Liver (tissue), 9 donors: ENCODE results near the gene RNF157. TPM values are rescaled to one million over a fixed set of nuclear protein-coding genes. Genes with fewer than 3 reads are reported as not detected.

Source experiments
- DNase-seq: peaks from one replicate; pipeline ENCODE4 v3.0.0-alpha.2; 2017; ENCODE audit warnings: low spot score
- H3K27ac ChIP-seq, 2 donors: one replicate each; pipeline ENCODE4 v1.7.0; 2013; ENCODE audit warnings: inconsistent platforms in 2 of 2, low read length in 2 of 2, control low read depth in 1 of 2, low read depth in 1 of 2, mild to moderate bottlenecking in 1 of 2
- H3K27me3 ChIP-seq, 4 donors: one replicate each; pipeline versions ENCODE4 v1.6.1 to v1.7.0; 2013; ENCODE audit warnings: low read length in 3 of 4, inconsistent platforms in 1 of 4, mild to moderate bottlenecking in 1 of 4, moderate library complexity in 1 of 4; ENCODE audit not compliant: control insufficient read depth in 4 of 4, insufficient read depth in 4 of 4
- H3K36me3 ChIP-seq, 4 donors: one replicate each; pipeline versions ENCODE4 v1.6.1 to v1.7.0; 2013; ENCODE audit warnings: low read length in 3 of 4, mild to moderate bottlenecking in 3 of 4, low read depth in 1 of 4, moderate library complexity in 1 of 4; ENCODE audit not compliant: control insufficient read depth in 4 of 4, insufficient read depth in 3 of 4
- H3K4me1 ChIP-seq, 4 donors: one replicate each; pipeline versions ENCODE4 v1.6.1 to v1.7.0; 2013; ENCODE audit warnings: low read length in 3 of 4, mild to moderate bottlenecking in 3 of 4, moderate library complexity in 1 of 4; ENCODE audit not compliant: control insufficient read depth in 4 of 4, insufficient read depth in 4 of 4
- H3K4me3 ChIP-seq, 3 donors: one replicate each; pipeline versions ENCODE4 v1.6.1 to v1.7.0; 2013; ENCODE audit warnings: low read length in 3 of 3, control low read depth in 1 of 3, low read depth in 1 of 3, mild to moderate bottlenecking in 1 of 3
- H3K9ac ChIP-seq, 2 donors: one replicate each; pipeline ENCODE4 v1.7.0; 2013; ENCODE audit warnings: low read length in 2 of 2, mild to moderate bottlenecking in 2 of 2, moderate library complexity in 2 of 2, control low read depth in 1 of 2, low read depth in 1 of 2
- H3K9me3 ChIP-seq, 4 donors: one replicate each; pipeline versions ENCODE4 v1.6.1 to v1.7.0; 2013; ENCODE audit warnings: low read length in 3 of 4; ENCODE audit not compliant: control insufficient read depth in 4 of 4
- EGR1 ChIP-seq, 2 donors: IDR thresholded peaks; 2 replicates each; pipeline ENCODE4 v1.6.1; 2016 to 2018; ENCODE audit warnings: antibody characterized with exemption in 2 of 2, low read depth in 2 of 2
- FOXA1 ChIP-seq: IDR thresholded peaks from 2 replicates; pipeline ENCODE4 v1.6.1; 2016; ENCODE audit warnings: antibody characterized with exemption
- FOXA2 ChIP-seq: IDR thresholded peaks from 2 replicates; pipeline ENCODE4 v1.6.1; 2016; ENCODE audit warnings: antibody characterized with exemption
- GABPA ChIP-seq, 2 donors: IDR thresholded peaks in 1 of 2; conservative IDR thresholded peaks in 1 of 2; 2 replicates each; pipeline ENCODE4 v1.6.1; 2016; ENCODE audit warnings: antibody characterized with exemption in 2 of 2, mild to moderate bottlenecking in 1 of 2, moderate library complexity in 1 of 2
- HNF4A ChIP-seq, 2 donors: conservative IDR thresholded peaks; 2 replicates each; pipeline ENCODE4 v1.6.1; 2016; ENCODE audit warnings: antibody characterized with exemption in 2 of 2, mild to moderate bottlenecking in 2 of 2
- HNF4G ChIP-seq: IDR thresholded peaks from 2 replicates; pipeline ENCODE4 v1.6.1; 2016; ENCODE audit warnings: antibody characterized with exemption
- JUND ChIP-seq, 2 donors: IDR thresholded peaks; 2 replicates each; pipeline ENCODE4 v1.6.1; 2016; ENCODE audit warnings: antibody characterized with exemption in 2 of 2
- NR2F2 ChIP-seq: IDR thresholded peaks from 2 replicates; pipeline ENCODE4 v1.6.1; 2016; ENCODE audit warnings: antibody characterized with exemption
- RAD21 ChIP-seq, 2 donors: IDR thresholded peaks; 2 replicates each; pipeline ENCODE4 v1.6.1; 2016; ENCODE audit warnings: antibody characterized with exemption in 2 of 2, mild to moderate bottlenecking in 2 of 2
- RXRA ChIP-seq, 2 donors: IDR thresholded peaks; 2 replicates each; pipeline ENCODE4 v1.6.1; 2017 to 2018; ENCODE audit warnings: antibody characterized with exemption in 2 of 2, mild to moderate bottlenecking in 1 of 2
- SP1 ChIP-seq: IDR thresholded peaks from 2 replicates; pipeline ENCODE4 v1.6.1; 2018; ENCODE audit warnings: antibody characterized with exemption, mild to moderate bottlenecking
- TAF1 ChIP-seq: conservative IDR thresholded peaks from 2 replicates; pipeline ENCODE4 v1.6.1; 2016; ENCODE audit warnings: antibody characterized with exemption, mild to moderate bottlenecking
- YY1 ChIP-seq: IDR thresholded peaks from 2 replicates; pipeline ENCODE4 v1.6.1; 2016; ENCODE audit warnings: antibody characterized with exemption, mild to moderate bottlenecking
- WGBS: extraction: QIAGEN DNeasy Blood & Tissue Kit; methylation state at CpG from one replicate; pipeline ENCODE4 v1.1.7; 2013; 5-methylcytosine and 5-hydroxymethylcytosine counted together
- polyA plus RNA-seq, 2 donors: library from polyadenylated mRNA; stranded (reverse) in 1 of 2; unstranded in 1 of 2; fragments of 200-250 nt in 1 of 2; fragments of >200 nt in 1 of 2; fragmentation: Nextera tagmentation in 1 of 2; extraction: Ambion mirVana in 1 of 2; gene quantifications; one replicate each; pipeline versions ENCODE4 v1.2.1 to v1.2.3, GENCODE V29; 2013 to 2015
- total RNA-seq, 2 donors: library from RNA; depleted of rRNA; stranded (reverse); fragments of >200 nt; gene quantifications; one replicate each; pipeline ENCODE4 v1.2.3, GENCODE V29; 2014
- TF ChIP-seq, protein P1 (sequence below): IDR thresholded peaks from 2 replicates; pipeline ENCODE4 v1.6.1; 2016; ENCODE audit warnings: antibody characterized with exemption
- TF ChIP-seq, protein P2 (sequence below): IDR thresholded peaks from 2 replicates; pipeline ENCODE4 v1.6.1; 2016; ENCODE audit warnings: antibody characterized with exemption, mild to moderate bottlenecking
- TF ChIP-seq, protein P3 (sequence below): IDR thresholded peaks from 2 replicates; pipeline ENCODE4 v1.6.1; 2016; ENCODE audit warnings: antibody characterized with exemption
- TF ChIP-seq, protein P4 (sequence below): IDR thresholded peaks from 2 replicates; pipeline ENCODE4 v1.6.1; 2016; ENCODE audit warnings: antibody characterized with exemption
- TF ChIP-seq, protein P5 (sequence below): fragments of 150-350 bp; IDR thresholded peaks from 2 replicates; pipeline ENCODE4 v1.5.1; 2017; ENCODE audit warnings: improper control_type of control experiment, low read depth, low read length; ENCODE audit not compliant: missing input control
- donor health status: healthy.
- donor health status: healthy.
- donor health status: healthy.
- donor health status: healthy.
- donor health status: healthy.

RNF157 gene
- total and polyA plus RNA-seq, 4 donors, result 0.42 to 2.9 (median 0.66) TPM

DNA sequence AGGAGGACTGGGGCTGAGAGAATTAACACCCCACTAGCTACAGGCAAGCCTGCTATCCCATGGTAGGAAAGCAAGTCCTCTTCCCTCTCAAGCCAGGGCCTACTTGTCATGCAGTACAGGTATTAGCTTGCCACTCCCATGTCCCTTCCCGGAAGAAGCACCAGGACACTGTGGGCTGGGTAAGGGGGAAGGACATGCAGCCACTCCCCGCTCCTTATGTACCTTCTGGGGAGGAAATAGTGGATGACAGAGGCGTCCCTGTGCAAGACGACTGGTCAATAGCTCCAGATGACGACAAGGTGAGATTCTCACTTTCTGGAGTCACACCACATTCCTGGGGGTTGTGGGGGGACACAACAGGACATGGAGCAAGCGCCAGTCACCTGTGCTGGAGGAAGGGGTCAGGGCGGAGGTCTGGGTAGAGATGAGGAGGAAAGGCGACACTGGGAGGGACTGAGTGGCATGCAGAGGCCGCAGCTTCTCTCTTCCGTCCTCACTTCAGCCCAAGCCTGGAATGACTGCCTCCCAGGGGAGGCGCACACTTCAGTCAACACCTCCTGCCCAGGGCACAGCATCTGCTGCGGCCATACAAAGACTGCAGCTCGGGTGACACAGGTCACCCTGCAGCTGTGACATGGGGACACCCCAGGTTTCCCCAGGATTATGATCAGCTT, 84.2 kb downstream of the RNF157 start:
- no peak overlapping the region for H3K4me3 ChIP-seq
- WGBS, result 86% methylated on average over 13 of the region's 13 CpGs
- peak; percentile 29 for DNase-seq
- no peaks in the 10 kb centered on the region for H3K36me3 ChIP-seq
- peaks cover 0 to 2% (median under 1%) of the 10 kb centered on the region in 4 donors for H3K4me1 ChIP-seq
- no peak overlapping the region for H3K27ac ChIP-seq
- no peaks in the 10 kb centered on the region for H3K9me3 ChIP-seq
- peak; percentile 35 for TF ChIP-seq NR2F2
- TF ChIP-seq, protein P1, sequence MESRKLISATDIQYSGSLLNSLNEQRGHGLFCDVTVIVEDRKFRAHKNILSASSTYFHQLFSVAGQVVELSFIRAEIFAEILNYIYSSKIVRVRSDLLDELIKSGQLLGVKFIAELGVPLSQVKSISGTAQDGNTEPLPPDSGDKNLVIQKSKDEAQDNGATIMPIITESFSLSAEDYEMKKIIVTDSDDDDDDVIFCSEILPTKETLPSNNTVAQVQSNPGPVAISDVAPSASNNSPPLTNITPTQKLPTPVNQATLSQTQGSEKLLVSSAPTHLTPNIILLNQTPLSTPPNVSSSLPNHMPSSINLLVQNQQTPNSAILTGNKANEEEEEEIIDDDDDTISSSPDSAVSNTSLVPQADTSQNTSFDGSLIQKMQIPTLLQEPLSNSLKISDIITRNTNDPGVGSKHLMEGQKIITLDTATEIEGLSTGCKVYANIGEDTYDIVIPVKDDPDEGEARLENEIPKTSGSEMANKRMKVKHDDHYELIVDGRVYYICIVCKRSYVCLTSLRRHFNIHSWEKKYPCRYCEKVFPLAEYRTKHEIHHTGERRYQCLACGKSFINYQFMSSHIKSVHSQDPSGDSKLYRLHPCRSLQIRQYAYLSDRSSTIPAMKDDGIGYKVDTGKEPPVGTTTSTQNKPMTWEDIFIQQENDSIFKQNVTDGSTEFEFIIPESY, result no peak
- no peaks in the 10 kb centered on the region for H3K27me3 ChIP-seq
- H3K9ac ChIP-seq, result no peak overlapping the region

DNA sequence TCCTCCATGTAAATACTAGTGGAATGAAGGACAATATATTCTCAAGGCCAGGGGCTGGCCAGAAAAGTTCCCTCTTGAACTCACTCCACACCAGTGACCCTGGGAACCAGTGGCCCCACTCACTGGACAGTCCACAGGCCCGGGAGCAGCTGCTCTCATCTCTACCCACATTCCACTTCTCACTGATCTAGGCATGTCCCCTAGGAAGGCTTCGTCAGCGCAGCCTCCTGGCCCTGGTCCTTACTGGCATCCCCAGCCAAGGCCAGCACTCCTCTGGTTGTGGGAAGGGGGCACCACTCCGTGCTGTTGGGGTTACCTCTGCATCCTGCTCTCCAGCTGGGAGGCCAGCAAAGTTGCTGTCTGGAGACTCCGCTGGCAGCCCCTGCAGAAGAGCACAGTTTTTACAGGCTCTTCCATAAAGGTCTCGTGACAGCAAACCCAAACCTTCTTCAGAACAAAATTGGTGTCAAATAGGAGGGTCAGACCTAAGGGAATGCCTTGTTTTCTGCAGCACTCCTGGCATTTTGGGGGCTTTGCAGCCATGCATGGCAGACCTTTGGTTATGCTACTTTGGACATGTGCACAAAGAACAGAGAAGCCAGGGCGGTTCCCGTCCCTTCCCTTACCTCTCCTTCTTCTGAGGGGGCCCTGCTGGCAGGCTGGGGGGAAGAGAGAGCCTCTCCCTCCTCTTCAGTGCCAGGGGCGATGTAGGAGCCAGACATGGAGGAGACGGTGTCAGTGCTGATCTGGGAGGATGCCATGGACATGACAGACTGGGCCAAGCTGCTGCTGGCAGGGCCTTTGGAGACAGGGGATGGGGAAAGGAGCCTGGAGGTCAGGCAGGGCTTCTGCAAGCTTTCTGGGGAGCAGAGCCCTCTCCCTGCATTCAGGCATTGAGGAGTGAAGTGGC, 85.1 kb downstream of the RNF157 start:
- WGBS, result 93% methylated on average over 10 of the region's 10 CpGs
- H3K9me3 ChIP-seq, result no peaks in the 10 kb centered on the region
- no peak overlapping the region for H3K9ac ChIP-seq
- peak; percentile 23 for DNase-seq
- no peak overlapping the region for H3K4me3 ChIP-seq
- H3K4me1 ChIP-seq, result peaks cover 0 to 11% (median 9%) of the 10 kb centered on the region in 4 donors
- TF ChIP-seq, protein P2, sequence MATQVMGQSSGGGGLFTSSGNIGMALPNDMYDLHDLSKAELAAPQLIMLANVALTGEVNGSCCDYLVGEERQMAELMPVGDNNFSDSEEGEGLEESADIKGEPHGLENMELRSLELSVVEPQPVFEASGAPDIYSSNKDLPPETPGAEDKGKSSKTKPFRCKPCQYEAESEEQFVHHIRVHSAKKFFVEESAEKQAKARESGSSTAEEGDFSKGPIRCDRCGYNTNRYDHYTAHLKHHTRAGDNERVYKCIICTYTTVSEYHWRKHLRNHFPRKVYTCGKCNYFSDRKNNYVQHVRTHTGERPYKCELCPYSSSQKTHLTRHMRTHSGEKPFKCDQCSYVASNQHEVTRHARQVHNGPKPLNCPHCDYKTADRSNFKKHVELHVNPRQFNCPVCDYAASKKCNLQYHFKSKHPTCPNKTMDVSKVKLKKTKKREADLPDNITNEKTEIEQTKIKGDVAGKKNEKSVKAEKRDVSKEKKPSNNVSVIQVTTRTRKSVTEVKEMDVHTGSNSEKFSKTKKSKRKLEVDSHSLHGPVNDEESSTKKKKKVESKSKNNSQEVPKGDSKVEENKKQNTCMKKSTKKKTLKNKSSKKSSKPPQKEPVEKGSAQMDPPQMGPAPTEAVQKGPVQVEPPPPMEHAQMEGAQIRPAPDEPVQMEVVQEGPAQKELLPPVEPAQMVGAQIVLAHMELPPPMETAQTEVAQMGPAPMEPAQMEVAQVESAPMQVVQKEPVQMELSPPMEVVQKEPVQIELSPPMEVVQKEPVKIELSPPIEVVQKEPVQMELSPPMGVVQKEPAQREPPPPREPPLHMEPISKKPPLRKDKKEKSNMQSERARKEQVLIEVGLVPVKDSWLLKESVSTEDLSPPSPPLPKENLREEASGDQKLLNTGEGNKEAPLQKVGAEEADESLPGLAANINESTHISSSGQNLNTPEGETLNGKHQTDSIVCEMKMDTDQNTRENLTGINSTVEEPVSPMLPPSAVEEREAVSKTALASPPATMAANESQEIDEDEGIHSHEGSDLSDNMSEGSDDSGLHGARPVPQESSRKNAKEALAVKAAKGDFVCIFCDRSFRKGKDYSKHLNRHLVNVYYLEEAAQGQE, result no peak
- TF ChIP-seq, protein P3, sequence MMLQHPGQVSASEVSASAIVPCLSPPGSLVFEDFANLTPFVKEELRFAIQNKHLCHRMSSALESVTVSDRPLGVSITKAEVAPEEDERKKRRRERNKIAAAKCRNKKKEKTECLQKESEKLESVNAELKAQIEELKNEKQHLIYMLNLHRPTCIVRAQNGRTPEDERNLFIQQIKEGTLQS, result no peak
- TF ChIP-seq, protein P4, sequence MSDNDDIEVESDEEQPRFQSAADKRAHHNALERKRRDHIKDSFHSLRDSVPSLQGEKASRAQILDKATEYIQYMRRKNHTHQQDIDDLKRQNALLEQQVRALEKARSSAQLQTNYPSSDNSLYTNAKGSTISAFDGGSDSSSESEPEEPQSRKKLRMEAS, result no peak
- TF ChIP-seq RAD21 (IDR thresholded peaks at IDR 0.05), result no peak
- TF ChIP-seq HNF4A (conservative IDR thresholded peaks at IDR 0.05), result no peak
- TF ChIP-seq EGR1 (IDR thresholded peaks at IDR 0.05; ENCODE audit: low read depth in 2 of 2), result no peak
- no peak for TF ChIP-seq YY1
- no peak for TF ChIP-seq FOXA1
- TF ChIP-seq SP1, result no peak
- TF ChIP-seq HNF4G, result no peak
- no peak for TF ChIP-seq NR2F2
- TF ChIP-seq RXRA (IDR thresholded peaks at IDR 0.05), result no peak
- no peak for TF ChIP-seq FOXA2
- TF ChIP-seq, protein P1, result no peak
- no peak for TF ChIP-seq TAF1
- TF ChIP-seq, protein P5, sequence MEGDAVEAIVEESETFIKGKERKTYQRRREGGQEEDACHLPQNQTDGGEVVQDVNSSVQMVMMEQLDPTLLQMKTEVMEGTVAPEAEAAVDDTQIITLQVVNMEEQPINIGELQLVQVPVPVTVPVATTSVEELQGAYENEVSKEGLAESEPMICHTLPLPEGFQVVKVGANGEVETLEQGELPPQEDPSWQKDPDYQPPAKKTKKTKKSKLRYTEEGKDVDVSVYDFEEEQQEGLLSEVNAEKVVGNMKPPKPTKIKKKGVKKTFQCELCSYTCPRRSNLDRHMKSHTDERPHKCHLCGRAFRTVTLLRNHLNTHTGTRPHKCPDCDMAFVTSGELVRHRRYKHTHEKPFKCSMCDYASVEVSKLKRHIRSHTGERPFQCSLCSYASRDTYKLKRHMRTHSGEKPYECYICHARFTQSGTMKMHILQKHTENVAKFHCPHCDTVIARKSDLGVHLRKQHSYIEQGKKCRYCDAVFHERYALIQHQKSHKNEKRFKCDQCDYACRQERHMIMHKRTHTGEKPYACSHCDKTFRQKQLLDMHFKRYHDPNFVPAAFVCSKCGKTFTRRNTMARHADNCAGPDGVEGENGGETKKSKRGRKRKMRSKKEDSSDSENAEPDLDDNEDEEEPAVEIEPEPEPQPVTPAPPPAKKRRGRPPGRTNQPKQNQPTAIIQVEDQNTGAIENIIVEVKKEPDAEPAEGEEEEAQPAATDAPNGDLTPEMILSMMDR, result no peak
- TF ChIP-seq GABPA (IDR thresholded peaks at IDR 0.05 in 1 of 2, conservative IDR thresholded peaks at IDR 0.05 in 1 of 2), result no peak
- no peak for TF ChIP-seq JUND (IDR thresholded peaks at IDR 0.05)
- H3K36me3 ChIP-seq, result no peaks in the 10 kb centered on the region
- H3K27ac ChIP-seq, result no peak overlapping the region
- no peaks in the 10 kb centered on the region for H3K27me3 ChIP-seq
